Type B pancreatic cell (in vitro differentiated cells): ENCODE measurements around the gene PPP2R5B. TPM values are rescaled to one million over a fixed set of nuclear protein-coding genes. Genes with fewer than 3 reads are reported as not detected.

Experiments used
- DNase-seq: peaks from one replicate; pipeline ENCODE4 v3.0.0; 2021; ENCODE audit warnings: mixed read lengths; ENCODE audit not compliant: unreplicated experiment; ENCODE audit errors: extremely low spot score
- H3K27ac Mint-ChIP-seq: 2 replicates; pipeline ENCODE4 v1.8.0; 2021; ENCODE audit warnings: mild to moderate bottlenecking, mixed read lengths
- H3K27me3 Mint-ChIP-seq: 2 replicates; pipeline ENCODE4 v1.8.0; 2021; ENCODE audit warnings: mixed read lengths
- H3K36me3 Mint-ChIP-seq: 2 replicates; pipeline ENCODE4 v1.8.0; 2021; ENCODE audit warnings: mixed read lengths
- H3K4me1 Mint-ChIP-seq: one replicate; pipeline ENCODE4 v1.8.0; 2021; ENCODE audit warnings: mixed read lengths; ENCODE audit not compliant: unreplicated experiment
- H3K4me3 Mint-ChIP-seq: 2 replicates; pipeline ENCODE4 v1.8.0; 2021; ENCODE audit warnings: mild to moderate bottlenecking, mixed read lengths
- H3K9me3 Mint-ChIP-seq: 2 replicates; pipeline ENCODE4 v1.8.0; 2021; ENCODE audit warnings: mixed read lengths
- total RNA-seq: library from RNA; stranded (reverse); gene quantifications from 2 replicates; pipeline ENCODE4 v1.2.1, GENCODE V29; 2021; ENCODE audit warnings: low replicate concordance
- TF ChIP-seq, protein P1 (sequence below): fragments of 200-600 bp; sonication (generic); conservative IDR thresholded peaks from 2 replicates; pipeline ENCODE4 v1.5.0; 2021; ENCODE audit warnings: antibody characterized with exemption, mild to moderate bottlenecking

Gene PPP2R5B
- total RNA-seq, 1 donor from 2014 or later = 19.4 TPM

DNA sequence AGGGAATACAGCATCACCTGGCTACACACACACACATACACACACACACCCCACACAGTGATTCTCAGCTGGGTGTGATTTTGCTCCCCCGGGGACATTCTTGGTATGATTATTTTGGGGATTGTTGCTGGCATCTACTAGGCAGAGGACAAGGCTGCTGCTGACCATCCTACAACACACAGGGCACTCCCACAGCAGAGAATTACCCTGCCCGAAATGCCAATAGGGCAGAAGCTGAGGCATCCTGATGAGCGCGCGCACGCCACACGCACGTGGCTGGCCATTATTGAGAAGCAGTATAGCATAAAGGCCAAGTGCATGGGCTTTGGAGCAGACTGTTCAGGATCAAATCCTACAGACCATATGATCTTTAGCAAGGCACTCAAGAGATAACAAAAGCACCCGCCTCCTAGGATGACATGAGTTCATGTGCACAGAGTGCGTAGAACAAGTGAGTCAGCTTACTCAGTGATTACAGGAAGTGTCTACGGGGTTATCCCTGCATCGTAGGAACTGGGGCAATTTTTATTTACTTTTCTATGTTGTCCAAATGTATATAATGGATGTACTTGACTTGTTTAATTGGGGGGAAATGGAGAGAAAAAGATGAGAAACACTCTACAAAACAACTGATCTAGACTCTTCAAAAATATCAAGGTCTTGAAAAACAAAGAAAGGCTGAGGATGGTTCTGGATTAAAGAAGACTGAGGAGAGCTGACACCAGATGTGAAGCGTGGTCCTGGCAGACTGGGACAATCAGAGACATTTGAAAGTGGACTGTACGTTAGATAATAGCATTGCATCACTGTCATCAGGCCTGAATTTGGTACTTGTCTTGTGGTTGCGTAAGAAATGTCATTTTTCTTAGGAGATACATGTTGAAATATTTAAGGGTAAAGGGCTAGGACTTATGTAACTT is 38.9 kb upstream of the PPP2R5B start:
- no peaks in the 10 kb centered on the region for H3K27me3 Mint-ChIP-seq
- peaks cover 24% of the 10 kb centered on the region for H3K4me1 Mint-ChIP-seq
- TF ChIP-seq, protein P1, sequence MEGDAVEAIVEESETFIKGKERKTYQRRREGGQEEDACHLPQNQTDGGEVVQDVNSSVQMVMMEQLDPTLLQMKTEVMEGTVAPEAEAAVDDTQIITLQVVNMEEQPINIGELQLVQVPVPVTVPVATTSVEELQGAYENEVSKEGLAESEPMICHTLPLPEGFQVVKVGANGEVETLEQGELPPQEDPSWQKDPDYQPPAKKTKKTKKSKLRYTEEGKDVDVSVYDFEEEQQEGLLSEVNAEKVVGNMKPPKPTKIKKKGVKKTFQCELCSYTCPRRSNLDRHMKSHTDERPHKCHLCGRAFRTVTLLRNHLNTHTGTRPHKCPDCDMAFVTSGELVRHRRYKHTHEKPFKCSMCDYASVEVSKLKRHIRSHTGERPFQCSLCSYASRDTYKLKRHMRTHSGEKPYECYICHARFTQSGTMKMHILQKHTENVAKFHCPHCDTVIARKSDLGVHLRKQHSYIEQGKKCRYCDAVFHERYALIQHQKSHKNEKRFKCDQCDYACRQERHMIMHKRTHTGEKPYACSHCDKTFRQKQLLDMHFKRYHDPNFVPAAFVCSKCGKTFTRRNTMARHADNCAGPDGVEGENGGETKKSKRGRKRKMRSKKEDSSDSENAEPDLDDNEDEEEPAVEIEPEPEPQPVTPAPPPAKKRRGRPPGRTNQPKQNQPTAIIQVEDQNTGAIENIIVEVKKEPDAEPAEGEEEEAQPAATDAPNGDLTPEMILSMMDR = no peak
- DNase-seq = no peak
- H3K27ac Mint-ChIP-seq = peak overlapping the region; percentile 43
- no peak overlapping the region for H3K4me3 Mint-ChIP-seq
- H3K9me3 Mint-ChIP-seq = no peaks in the 10 kb centered on the region
- no peaks in the 10 kb centered on the region for H3K36me3 Mint-ChIP-seq

DNA sequence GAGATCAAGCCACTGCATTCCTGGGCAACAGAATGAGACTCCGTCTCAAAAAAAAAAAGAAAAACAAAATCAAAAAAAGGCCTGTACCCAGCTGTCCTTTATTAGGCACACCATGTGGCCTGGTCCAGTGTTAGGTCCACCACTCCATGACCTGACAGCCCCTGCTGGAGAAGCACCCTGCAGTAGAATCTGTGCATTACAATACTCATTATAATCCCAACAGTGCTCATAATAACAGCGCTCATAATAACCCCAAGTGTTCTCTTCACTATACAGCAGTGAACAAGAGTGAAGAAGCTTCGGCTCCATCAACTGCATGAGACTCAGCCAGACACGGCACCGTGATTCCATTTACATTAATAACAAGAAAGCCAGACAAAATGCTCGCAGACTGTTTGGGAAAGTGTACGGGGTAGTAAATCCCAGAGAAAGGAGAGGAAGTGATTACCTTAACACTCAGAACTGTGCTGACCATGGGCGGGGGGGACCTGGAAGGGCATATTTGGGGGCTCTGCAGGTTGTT is 37.2 kb upstream of the PPP2R5B start:
- Mint-ChIP-seq H3K27me3 (no peaks in the 10 kb centered on the region), H3K4me3 (peak overlapping the region; percentile 42), H3K27ac (peak overlapping the region; percentile 20), H3K4me1 (peaks cover 19% of the 10 kb centered on the region), H3K36me3 (no peaks in the 10 kb centered on the region), H3K9me3 (no peaks in the 10 kb centered on the region)
- TF ChIP-seq, protein P1 = no peak
- DNase-seq = no peak

DNA sequence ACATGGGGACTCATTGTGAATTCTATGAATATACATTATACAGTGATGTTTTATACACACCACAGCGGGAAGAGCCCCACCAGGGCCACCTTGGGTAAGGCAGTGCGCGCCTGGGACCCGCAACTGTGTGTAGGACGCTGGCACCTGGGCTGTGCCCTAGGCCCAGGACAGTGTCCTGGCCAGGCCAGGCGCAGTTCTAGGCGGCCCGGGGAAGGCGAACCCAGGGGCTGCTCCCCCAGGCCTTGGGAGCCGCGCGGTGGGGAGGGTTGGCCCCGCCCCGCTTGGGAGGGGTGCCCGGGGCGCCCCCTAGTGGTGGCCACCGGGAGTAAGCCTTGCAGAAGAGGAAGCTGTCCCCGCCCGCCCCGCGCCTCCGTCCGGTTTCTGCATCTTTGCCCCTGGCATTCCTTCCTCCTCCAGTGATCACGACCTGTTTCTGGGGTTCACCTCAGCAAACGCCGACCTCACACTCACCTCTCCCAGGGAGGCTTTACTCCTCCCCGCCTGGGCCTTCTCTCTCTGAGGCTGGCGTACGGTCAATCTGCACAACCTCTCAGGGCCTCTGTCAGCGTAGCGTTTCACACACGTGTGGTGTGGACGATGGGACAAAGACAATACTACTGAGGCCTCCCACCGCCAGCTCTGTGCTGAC is 36.6 kb upstream of the PPP2R5B start:
- Mint-ChIP-seq H3K4me1 (peaks cover 20% of the 10 kb centered on the region), H3K36me3 (no peaks in the 10 kb centered on the region), H3K27ac (peak overlapping the region; percentile 88), H3K4me3 (peak overlapping the region; percentile 86), H3K27me3 (no peaks in the 10 kb centered on the region), H3K9me3 (no peaks in the 10 kb centered on the region)
- DNase-seq = peak; percentile 88
- TF ChIP-seq, protein P1 = peak; percentile 100

DNA sequence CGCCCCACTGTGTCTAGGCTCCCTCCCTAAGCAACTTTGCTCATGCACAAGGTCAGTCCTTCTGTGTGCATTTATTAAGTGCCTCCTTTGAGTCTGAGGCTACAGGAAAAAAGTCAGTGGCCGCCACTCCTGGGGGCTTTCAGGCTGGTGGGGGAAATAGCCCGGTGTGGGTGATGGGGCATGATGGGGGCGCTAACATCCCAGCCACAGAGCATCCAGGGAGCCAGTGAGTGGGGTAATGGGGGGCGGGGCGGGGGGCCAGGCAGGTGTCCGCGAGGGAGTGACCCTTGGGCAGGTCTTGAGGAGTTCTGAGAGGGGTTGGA is 36.1 kb upstream of the PPP2R5B start:
- TF ChIP-seq, protein P1 = no peak
- Mint-ChIP-seq H3K4me1 (peaks cover 20% of the 10 kb centered on the region), H3K36me3 (no peaks in the 10 kb centered on the region), H3K27me3 (no peaks in the 10 kb centered on the region), H3K27ac (peak overlapping the region; percentile 88), H3K9me3 (no peaks in the 10 kb centered on the region), H3K4me3 (peak overlapping the region; percentile 86)
- no peak for DNase-seq

DNA sequence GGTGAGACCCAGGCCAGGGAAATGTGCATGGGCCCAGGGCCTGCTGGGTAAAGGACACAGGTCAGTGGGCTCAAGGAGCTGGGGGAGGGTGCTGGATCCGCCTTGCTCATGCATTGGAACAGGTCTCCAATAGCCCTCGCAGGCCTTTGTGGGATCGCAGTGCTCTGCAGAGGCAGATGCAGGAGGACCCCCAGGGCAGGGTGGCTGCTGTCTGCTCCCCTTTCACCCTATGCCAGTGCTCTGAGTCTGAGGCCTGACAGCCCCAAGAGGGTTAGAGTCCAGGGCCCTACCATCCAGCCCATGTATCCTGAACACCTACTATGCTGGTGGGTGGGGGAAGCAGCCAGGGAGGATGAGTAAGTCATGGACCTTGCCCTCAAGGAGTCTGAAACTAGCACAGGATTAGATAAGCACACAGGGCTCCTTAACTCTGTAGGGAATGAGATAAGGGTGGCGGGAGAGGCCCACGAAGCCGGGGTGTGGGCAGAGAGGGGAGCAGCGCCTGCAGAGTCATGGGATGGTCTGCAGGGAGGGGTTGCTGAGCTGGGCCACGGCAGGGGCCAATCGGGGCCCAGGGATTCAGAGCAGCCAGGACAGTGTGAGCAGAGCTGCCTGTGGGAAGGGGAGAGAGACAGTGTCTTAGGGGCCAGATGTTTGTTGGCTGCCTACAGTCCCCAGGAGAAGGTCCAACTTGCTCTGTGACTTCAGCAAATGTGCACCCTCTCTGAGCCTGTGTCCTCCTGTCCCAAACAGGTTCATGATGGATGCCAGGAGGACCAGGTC is 35.6 kb upstream of the PPP2R5B start:
- no peaks in the 10 kb centered on the region for H3K36me3 Mint-ChIP-seq
- H3K4me1 Mint-ChIP-seq = peaks cover 20% of the 10 kb centered on the region
- peak overlapping the region; percentile 74 for H3K27ac Mint-ChIP-seq
- TF ChIP-seq, protein P1 = no peak
- H3K27me3 Mint-ChIP-seq = no peaks in the 10 kb centered on the region
- DNase-seq = no peak
- H3K9me3 Mint-ChIP-seq = no peaks in the 10 kb centered on the region
- H3K4me3 Mint-ChIP-seq = peak overlapping the region; percentile 44
